GM21717 (cell line): ENCODE data around the gene BMPR2.
"Not testable (repeated sequence)": the region's sequence is repeated elsewhere in the genome, so short reads cannot be mapped to it uniquely, and the experiment has no call there.

ENCODE experiments used
- ATAC-seq: cut with Tn5 transposase; IDR thresholded peaks from one replicate; pipeline ENCODE4 v1.9.1; 2021; ENCODE audit warnings: mild to moderate bottlenecking, moderate library complexity; ENCODE audit not compliant: unreplicated experiment

BMPR2 gene

DNA sequence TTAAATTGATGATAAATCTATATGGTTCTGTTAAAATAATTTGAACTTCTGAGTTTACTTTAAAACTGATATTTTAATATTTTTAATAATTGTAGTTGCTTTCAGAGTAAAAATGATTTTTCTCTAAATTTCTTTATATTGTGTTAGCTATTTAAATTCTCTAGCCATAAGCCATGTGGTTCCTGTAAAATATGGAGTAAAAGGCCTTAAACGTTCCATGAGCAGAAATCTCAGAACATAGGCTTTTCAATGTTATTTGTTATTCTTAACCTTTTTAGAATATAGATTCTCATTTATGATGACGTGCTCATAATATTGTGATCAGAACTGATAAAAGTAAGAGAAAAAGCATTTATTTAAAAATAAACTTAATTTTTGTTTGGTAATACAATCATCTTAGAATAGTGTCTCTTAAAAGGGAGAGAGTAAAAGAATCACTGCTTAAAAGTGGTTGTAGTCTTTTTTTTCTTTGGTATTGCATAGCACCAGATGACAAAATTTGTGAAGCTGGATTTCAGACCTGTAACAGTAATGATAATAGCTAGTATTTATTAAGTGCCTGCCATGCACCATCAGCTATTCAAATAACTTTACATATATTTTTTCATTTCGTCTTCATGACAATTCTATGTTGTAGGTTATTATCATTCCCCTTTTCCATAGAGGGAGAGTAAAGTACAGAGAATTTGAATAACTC lies 2.7 kb downstream of the BMPR2 start:
- no peak for ATAC-seq

DNA sequence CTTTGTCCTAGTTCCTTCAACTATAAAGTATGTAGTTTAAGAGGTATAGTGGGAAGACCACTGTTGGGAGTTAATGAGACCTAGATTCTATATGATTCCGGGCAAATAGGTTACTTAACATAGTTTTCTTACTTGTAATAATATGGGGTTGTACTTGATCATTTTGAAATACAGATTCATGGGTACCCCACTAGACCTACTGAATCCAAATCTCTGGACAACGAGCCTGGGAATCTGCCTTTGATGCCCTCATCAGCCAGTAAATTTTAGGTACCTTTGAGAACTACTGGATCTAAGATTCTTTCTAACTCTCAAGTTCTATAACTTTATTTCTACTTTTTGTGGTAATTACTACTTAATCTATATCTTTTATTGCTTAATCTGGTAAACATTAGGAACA lies 6.6 kb downstream of the BMPR2 start:
- no peak for ATAC-seq

DNA sequence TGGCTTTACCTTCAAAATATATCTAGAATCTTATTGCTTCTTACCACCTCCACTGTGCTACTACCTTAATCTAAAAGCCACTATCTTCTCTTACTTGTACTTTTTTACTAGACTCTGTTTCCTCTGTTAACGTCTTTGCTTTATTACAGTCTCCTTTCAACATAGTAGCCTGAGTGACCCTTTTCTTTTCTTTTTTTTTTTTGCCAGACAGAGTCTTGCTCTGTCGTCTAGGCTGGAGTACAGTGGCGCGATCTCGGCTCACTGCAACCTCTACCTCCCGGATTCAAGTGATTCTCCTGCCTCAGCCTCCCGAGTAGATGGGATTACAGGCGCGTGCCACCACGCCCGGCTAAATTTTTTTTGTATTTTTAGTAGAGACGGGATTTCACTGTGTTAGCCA lies 10.4 kb downstream of the BMPR2 start:
- not testable (repeated sequence) for ATAC-seq

DNA sequence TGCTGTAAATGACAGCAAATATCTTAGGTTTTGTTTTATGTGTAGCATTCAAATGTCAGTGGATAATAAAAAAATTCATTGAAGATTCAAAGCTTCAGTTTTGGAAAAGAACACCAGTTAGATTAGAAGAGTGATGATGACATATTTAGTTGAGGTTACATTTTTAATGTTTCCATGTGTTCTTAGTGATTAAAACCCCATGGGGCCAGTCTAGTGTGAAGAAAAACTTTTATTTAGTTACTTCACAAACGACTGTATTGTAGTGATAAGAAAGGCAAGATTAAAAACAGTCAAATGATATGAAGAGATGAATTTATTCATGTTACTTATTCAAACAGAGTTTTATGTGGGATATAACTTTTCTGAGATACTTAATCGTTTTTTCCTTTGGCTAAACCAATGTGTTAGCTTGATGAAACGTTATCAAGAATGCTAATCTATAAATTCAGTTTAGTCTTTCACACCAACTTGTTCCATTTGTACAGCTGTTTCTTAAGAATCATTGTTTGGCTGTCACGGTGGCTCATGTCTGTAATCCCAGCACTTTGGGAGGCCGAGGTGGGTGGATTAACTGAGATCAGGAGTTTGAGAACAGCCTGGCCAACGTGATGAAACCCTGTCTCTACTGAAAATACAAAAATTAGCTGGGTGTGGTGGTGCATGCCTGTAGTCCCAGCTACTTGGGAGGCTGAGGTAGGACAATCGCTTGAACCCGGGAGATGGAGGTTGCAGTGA lies 11.6 kb downstream of the BMPR2 start:
- ATAC-seq = no peak

DNA sequence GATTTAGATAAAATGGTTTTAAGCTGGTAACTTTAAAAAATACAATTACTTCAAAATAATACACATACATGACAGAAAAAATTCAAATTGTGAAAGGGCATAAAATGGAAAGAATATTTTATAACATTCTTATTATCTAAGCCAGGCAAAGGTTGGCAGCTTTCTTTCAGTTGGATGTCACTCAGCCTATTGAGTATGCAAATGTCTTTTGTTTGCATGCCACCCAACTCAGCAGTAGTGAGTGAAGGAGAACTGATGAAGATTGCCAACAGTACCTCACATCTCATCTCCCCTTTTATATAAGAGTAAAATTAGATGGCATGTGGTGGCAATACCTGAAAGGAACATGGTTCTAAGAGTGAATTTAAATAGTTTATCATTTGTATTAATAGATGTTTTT lies 24.8 kb downstream of the BMPR2 start:
- no peak for ATAC-seq

DNA sequence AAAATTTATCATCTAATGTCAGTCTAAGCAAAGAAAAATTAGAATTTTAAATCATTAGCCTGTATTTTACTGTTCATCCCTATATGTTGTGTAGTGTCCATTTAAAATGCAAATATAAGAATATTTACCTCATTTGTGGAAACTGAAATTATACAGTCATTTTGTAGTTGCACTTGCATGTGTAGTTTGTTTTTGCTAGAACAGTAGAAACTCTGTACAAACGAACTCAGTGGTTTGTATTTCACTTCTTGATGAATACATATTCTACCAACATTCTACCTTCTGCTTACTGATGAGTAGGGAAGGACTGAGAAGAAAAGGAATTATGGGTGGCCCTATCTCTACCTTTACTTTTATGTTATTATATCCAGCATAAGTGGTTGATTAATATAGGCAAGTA lies 29.7 kb downstream of the BMPR2 start:
- ATAC-seq = no peak

DNA sequence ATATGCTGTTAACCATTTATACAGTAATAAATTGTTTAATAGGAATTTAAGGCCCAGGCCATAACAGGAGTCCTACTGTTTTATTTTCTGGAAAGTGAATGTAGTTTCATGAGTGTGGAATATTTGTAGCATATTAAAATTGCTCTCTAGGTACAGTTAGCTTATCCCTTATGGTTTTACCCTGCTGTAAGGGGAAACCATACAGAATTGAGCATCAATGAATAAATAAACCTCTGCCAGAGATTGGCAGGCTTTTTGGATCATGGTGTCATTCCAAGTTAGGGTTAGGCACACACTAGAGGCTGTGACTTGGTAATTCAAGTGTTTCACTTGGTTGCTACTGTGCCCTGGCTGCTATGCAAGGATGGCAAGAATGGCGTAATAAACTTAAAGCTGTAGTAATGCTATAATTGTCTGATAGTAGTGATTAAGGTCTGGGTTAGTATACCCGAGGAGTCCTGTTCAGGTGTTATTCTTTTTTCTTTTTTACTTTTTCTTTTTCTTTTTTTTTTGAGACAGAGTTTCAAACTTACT lies 30.4 kb downstream of the BMPR2 start:
- ATAC-seq = no peak

DNA sequence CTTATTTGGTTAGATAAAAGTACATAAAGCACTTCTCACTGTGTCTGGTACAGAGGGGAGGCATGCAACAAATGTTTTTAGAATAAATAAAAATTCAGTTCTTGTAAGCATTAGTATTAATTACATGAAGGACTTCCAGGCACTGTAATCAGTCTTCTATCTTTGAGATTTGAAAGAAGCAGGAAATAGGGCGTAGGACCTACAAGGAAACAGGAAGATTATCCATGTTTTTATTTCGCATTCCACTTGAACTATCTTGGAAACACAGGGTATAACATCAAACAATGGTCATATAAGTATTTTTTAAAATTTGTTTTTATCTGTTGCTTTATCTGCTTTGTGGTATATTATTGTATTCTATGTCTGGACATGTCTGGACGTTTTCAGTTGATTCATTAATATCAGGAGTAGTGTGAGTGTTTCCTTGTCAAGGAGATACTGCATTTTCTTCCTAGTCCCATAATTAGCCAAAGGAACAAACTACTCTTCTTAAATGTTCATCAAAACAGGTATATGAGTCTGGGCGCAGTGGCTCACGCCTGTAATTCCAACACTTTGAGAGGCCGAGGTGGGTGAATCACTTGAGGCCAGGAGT lies 32.5 kb downstream of the BMPR2 start:
- ATAC-seq = no peak

DNA sequence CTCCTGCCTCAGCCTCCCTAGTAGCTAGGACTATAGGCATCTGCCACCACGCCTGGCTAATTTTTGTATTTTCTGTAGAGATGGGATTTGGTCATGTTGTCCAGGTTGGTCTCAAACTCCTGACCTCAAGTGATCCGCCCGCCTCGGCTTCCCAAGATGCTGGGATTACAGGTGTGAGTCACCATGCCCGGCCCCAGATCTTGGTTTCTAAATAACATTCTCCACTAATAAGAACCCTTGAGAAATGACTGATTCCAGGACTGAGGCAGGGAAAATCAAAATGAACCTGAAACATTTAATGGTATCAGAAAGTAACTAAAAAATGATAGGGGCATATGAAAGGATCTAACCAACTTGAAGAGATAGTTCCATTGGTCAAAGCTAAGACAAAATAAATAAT lies 34.0 kb downstream of the BMPR2 start:
- no peak for ATAC-seq

DNA sequence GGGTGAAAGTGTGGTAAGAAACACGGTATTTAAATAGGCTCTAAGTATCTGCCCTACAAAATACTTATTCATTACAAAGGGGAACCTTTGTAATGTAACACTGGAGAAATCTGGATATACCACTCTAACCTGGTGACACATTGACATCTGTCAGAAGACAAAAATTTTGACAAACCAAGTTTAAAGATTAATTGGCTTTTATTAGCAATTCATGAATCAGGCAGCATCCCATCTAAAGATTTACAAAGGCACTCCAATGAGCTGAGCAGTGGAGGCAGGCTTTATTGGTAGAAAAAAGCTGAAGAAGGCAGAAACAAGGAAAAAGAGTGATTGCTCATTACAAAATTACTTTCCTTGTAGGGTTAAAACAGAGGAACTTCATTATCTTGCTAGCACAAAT lies 35.0 kb downstream of the BMPR2 start:
- ATAC-seq = no peak

DNA sequence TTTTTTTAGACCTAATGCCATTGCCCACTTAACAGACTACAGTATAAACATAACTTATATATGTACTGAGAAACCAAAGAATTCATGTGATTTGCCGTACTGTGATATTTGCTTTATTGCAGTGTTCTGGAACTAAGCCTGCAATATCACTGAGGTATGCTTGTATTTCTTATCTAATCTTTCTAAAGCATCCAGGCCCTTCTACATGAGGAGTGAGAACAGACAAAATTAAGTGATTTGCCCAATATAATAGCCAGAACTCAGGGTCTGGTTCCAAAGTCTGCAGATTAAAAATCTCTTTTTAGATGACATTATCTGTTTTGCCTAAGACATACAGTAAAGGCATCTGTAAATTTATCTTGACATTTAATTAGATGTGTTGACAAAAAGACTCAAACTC lies 41.9 kb downstream of the BMPR2 start:
- no peak for ATAC-seq

DNA sequence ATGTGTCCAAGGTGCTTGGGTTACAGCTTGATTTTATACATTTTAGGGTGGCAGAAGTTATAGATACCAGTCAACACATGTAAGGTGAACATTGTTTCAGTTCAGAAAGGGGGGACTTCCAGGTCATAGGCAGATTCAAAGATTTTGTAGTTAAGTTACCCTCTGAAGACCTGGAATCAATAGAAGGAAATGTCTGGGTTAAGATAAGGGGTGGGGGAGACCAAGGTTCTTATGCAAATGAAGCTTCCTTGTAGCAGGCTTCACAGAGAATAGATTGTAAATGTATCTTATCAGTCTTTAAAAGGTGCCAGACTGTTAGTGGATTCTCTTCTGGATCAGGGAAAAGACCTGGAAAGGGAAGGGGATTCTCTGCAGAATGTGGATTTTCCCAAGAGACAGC lies 42.4 kb downstream of the BMPR2 start:
- no peak for ATAC-seq

DNA sequence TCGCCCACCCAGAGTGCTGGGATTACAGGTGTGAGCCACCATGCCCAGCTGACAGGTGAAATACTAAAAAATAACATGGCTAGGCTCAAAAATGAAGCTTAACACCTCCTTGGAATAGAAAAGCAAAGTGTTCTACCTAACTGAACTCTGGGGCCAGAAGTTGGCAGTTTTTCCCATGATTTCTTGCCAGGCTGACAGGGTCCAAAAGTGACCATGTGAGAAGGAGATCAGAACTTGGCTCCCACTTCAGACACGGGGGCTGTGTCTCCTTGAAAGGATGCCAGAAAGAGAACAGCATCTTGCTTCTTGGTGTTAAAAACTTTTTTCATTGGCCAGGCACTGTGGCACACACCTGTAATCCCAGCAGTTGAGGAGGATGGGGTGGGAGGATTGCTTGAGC lies 47.0 kb downstream of the BMPR2 start:
- ATAC-seq = no peak

DNA sequence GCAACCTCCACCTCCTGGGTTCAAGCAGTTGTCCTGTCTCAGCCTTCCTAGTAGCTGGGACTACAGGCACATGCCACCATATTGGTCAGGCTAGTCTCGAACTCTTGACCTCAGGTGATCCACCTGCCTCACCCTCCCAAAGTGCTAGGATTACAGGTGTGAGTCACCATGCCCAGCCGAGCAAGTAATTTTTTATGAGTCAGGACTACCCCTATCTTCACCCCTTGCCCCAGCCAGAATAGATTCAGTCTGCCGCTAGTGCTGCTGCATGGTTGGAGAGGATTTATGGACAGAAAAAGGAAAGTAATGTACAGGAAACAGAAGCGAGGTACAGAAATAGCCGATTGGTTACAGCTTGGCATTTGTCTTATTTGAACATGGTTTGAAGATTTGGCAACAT lies 48.9 kb downstream of the BMPR2 start:
- no peak for ATAC-seq

DNA sequence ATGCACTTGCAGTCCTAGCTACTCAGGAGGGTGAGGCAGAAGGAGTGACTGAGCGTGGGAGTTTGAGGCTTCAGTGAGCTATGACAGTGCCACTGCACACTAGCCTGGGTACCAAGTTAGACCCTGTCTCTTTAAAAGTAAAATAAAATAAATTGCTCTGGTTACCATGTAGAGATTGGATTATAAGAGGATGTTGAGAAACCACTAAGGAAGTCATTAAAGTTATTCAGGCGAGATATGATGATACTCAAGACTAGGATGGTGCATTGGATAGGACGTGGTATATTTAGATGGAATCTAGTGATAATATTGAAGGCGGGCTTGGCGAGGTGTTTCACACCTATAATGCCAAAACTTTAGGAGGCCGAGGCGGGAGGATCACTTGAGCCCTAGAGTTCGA lies 50.6 kb downstream of the BMPR2 start:
- no peak for ATAC-seq

DNA sequence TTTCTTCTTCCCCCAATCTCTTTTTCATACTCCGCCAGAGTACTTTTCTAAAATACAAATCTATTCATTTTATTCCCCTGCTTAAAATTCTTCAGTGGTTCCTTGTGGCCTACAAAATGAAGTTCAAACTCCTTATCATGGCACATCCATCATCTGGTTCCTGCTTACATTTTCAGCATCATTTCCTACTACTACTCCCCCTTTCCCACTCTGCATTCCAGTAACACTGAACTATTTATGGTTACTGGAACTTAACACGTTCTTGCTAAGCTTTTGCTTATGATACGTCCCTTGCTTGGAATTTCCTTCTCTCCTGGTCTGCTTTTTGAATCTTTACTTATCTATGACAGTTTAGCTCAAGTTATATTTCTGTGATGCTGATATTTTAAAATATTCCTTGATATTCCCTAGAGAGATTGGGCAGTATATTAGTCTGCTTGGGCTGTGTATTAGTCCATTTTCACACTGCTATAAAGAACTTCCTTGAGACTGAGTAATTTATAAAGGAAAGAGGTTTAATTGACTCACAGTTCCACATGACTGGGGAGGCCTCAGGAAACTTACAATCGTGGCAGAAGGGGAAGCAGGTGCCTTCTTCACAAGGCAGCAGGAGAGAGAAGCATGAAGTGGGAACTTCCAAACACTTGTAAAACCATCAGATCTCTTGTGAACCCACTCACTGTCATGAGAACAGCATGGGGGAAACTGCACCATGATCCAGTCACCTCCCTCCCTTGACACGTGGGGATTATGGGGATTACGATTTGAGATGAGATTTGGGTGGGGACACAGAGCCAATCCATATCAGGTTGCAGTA lies 53.2 kb downstream of the BMPR2 start:
- ATAC-seq = no peak

DNA sequence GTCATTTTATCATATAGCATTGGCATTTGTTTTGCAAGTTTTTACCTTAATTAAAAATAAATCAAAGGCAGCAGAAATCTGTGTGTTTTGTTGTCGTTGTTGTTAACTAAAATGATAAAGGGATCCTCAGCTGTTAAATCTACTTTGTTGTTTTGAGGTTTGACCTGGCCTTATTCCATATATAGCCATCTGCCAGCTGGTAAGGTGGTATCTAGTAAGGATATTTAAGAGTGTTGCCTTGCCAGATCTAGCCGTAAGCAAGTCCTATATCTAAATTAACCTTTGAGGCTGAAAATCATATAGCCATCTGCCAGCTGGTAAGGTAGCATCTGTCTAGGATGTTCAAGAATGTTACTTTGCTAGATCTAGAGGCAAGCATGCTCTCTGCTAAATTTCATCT lies 56.6 kb downstream of the BMPR2 start:
- ATAC-seq = no peak

DNA sequence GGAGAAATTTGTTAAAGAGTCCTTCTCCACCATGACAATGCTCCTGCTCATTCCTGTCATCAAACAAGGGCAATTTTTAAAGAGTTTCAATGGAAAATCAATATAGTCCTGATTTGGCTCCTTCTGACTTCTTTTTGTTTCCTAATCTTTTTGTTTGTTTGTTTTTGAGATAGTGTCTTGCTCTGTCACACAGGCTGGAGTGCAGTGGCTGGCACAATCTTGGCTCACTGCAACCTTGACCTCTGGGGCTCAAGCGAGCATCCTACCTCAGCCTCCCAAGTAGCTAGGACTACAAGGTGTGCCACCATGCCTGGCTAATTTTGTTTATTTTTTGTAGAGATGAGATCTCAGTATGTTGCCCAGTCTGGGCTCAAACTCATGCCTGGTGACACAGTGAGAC lies 58.3 kb downstream of the BMPR2 start:
- no peak for ATAC-seq

DNA sequence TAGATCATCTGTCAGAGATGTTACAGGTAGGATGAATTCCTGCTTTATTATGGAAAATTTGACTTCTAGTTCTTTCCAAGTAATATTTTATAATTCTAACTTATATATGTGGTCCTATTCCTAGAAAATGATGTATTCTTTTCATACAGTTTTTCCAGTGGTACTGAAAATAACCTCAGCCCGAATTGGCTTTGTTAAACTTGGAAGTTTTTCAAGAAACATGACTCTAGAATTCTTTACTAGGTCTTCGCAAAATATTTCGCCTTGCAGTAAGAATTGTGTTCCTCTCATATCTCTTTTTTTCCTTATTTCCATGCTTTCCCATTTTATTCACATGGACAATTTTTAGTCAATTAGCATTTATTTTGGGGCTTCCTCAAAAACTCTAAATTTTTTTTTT lies 60.5 kb downstream of the BMPR2 start:
- no peak for ATAC-seq

DNA sequence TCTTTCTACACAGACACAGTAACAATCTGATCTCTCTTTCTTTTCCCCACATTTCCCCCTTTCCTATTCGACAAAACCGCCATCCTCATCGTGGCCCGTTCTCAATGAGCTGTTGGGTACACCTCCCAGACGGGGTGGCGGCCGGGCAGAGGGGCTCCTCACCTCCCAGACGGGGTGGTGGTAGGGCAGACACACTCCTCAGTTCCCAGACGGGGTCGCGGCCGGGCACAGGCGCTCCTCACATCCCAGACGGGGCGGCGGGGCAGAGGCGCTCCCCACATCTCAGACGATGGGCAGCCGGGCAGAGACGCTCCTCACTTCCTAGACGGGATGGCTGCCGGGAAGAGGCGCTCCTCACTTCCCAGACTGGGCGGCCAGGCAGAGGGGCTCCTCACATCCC lies 64.0 kb downstream of the BMPR2 start:
- ATAC-seq = not testable (repeated sequence)

DNA sequence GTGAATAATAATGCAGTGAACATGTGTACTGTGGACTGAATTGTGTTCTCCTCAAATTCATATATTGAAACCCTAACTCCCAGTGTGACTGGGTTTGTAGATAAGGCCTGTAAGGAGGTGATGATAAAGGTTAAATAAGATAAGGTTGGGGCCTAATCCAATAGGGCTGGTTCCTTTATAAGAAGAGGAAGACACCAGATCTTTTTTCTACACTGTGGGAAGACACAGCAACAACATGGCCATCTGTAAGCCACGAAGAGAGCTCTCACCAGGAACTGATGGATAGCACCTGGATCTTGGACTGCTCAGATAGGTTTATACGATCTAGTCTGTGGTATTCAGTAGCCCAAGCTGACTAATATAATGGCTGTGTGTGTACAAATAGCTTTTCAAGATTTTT lies 66.8 kb downstream of the BMPR2 start:
- no peak for ATAC-seq
